GM13977 (cell line): Measurements from ENCODE around the gene P3H2.

Experiments used
- DNase-seq: peaks from one replicate; pipeline ENCODE4 v3.0.0; 2012; ENCODE audit warnings: low spot score
- in situ Hi-C: fragments of 300-500 bp; cut with MboI; formaldehyde crosslinking; loops from one replicate; pipeline ENCODE4 v1.12.0; 2022; ENCODE audit warnings: low sequenced_read_pairs, low pct_unique_long_range_greater_than_20kb, mixed read lengths, inconsistent platforms; ENCODE audit not compliant: unreplicated experiment
- TF ChIP-seq, protein P1 (sequence below): IDR thresholded peaks from 2 replicates; pipeline ENCODE4 v1.5.1; 2012; ENCODE audit warnings: mild to moderate bottlenecking, control low read depth; ENCODE audit not compliant: insufficient read depth; ENCODE audit errors: extremely low read depth, missing control alignments

The P3H2 gene

DNA sequence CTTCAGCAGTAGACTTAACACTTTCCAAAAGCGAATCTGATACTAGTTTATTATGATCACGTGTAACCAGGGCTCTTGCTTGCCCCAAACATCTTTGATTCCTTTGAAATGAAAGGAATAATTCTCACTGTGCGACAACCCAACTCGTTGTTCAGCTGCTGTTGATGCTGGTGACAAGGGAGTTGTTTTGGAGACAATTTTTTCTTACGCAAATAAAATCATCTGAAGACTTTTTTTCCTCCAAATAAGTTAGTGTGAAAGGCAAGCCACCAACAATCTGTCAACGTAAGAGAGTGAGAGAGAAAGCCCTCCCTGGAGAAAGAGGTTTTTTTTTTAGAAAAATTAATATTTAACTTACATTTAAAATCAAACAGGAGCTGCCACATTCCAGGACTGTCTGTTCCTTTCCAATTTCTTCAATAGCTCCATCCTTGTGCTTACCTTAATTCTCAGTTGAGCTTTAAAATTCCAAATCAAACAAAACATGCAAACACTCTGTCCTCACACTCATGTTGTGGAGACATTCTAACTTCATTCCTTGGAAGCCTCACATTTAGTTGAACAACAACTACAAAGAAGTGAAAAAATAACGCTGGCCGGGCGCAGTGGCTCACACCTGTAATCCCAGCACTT is 4.9 kb upstream of the P3H2 start:
- TF ChIP-seq, protein P1, sequence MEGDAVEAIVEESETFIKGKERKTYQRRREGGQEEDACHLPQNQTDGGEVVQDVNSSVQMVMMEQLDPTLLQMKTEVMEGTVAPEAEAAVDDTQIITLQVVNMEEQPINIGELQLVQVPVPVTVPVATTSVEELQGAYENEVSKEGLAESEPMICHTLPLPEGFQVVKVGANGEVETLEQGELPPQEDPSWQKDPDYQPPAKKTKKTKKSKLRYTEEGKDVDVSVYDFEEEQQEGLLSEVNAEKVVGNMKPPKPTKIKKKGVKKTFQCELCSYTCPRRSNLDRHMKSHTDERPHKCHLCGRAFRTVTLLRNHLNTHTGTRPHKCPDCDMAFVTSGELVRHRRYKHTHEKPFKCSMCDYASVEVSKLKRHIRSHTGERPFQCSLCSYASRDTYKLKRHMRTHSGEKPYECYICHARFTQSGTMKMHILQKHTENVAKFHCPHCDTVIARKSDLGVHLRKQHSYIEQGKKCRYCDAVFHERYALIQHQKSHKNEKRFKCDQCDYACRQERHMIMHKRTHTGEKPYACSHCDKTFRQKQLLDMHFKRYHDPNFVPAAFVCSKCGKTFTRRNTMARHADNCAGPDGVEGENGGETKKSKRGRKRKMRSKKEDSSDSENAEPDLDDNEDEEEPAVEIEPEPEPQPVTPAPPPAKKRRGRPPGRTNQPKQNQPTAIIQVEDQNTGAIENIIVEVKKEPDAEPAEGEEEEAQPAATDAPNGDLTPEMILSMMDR = no peak
- no peak for DNase-seq
- in situ Hi-C loops = no loop called here

DNA sequence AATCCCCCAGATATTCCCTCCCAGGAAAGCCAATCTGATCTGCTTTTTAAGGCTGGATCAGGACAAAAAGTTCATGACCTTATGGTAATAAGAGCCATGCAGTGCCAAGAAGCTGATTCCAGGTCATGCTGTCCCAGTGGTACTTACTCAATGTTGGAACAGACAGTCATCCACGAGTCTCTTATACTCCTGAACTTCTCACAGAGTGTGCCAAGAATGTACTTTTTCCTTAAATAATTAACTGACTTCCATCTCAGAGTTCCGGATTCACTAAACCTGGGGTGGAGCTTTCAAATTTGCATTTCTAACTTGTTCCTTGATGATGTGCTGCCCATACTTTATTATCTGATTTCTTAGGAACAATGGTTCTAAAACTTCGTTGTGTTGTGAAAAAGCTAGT is 3.4 kb upstream of the P3H2 start:
- TF ChIP-seq, protein P1 = no peak
- in situ Hi-C loops = no loop called here
- no peak for DNase-seq

DNA sequence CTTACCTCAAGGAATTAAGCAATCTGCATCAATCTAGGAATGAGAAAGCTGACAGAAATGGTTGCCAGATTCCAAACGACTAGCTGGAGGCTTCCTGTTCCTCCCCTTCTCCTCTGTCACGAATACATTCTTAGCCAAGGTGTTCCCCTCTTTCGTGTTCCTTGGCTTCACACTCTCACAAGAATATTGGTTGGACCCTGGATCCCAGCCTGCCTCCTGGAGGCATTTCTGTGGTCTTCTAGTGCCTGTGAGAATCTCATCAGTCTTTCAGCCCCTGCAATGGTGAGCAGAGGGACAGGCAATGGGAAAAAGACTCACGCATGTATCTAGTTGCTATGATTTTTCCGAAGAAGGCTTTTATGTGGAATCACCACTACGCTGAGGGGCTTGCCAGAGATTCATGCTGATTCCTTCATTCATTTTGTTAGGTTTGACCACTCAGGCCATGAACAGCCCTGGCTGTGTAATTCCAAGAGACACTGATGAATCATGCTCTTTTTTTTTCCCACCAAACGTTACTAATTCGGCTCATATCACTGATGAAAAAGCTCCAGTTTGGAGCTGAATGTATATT is 1.6 kb upstream of the P3H2 start:
- no peak for DNase-seq
- TF ChIP-seq, protein P1 = no peak
- in situ Hi-C loops = no loop called here

DNA sequence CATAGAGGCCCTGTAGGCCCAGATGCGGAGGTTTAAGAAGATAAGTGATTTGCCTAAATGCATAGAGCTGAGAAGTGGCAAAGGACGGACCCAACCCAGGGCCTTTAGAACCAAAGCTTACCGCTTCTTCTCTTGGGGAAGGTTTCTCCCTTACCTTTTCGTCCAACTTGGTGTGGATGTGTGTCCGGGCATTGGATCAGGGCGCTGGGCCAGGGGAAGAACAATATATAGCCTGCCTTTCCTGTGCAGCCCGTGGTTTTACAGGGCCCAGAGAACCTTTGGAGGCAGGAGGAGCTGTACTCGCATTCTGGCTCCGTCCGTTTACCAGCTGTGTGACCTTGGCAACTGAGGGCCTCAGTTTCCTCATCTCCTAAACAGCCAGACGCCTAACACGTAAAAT is 686 bp upstream of the P3H2 start:
- in situ Hi-C loops = no loop called here

DNA sequence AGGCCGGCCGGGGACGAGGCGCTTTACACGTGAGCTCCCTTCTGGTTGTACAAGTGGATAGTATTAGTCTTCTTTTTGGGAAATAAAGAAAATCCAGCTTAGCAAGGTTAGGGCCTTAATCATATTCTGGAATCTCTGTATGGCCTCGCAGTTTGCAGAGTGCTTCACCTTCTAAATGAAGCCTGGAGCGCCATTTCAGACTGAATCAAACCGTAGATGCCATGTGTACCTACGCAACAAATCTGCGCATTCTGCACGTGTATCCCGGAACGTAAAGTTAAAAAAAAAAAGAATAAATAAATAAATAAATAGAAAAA is 322 bp upstream of the P3H2 start:
- TF ChIP-seq, protein P1 = no peak
- no peak for DNase-seq
- in situ Hi-C loops = no loop called here

More for the DNA sequence above, 686 bp upstream of the P3H2 start:
- no peak for DNase-seq
- TF ChIP-seq, protein P1 = no peak

DNA sequence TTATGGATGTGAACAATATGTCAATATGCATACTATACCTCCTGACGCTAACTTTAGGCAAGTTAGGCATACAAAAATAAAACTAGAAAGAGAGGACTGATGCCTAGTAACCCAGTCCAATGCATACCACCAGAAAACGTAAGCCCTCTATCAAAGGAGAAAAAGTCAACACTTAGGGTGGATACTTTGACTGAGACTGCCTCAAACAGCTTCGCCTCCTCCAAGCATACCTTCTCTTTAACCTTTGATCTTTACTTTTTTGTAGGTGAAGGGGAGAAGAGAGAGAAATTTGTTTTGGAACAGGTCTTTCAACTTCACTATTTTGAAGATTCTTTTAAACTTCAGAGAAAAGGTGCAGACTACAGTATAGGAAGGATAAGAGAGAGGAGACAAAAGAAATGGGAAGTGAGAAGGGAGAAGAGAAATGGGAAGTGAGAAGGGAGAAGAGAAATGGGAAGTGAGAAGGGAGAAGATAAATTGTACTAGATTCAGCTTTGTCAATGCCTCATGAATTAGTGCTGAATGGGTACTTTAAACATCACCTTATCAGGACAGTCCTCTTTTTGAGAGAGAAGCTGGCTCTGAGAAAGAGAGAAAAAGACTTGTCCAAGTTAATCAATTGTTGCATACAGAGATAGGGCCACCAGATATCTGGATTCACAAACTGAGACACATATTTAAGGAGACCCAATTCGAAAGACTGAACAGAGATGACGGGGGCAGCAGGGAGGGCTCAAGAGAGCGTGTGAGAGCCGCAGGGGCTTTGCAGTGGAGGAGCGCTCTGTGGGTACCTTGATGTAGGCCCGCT is 1.0 kb downstream of the P3H2 start:
- peak; percentile 69 for DNase-seq
- in situ Hi-C loops = no loop called here
- TF ChIP-seq, protein P1 = no peak
